ENCODE data around the gene NUP35. TPM values are rescaled to one million over a fixed set of nuclear protein-coding genes. Genes with fewer than 3 reads are reported as not detected.

The NUP35 gene
- total and polyA plus RNA-seq, 2 of the 8 experiments (the other 6 are each of a cell fraction or from before 2014, with no cell fraction given), result 30.7 to 48.7 TPM

DNA sequence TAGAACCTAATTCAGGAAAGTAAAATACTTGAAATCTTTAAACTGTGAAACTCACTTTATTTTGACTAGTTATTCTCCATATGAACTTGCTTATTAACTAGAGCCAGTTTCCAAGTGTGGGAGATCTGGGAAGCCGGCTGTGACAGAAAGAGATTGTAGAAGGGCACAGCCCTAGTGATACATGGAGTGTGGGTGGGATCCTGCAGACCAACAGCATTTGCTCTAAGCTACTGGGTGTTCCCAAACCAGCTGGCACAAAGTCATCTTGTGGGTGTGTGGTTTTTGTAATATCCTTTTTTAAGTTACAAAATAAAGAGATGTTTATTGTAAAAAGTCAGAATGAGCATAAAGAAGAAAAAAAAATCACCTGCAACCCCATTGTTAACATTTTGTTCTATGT is 42.3 kb upstream of the NUP35 start:
- 96% methylated on average over 1 of the region's 1 CpG; no CpG with 5 or more reads in 1 of the 2 experiments for WGBS, 2 experiments (ENCODE audit: extremely low coverage in 1 of 2, insufficient coverage in 1 of 2, insufficient read length in 1 of 2, insufficient replicate concordance in 2 of 2, low coverage in 1 of 2, low lambda C conversion rate in 2 of 2, missing lambda C conversion rate in 1 of 2)
- FAIRE-seq, result no peak

More for the DNA sequence above, 42.3 kb upstream of the NUP35 start:
- no peak overlapping the region for H2AK5ac ChIP-seq (ENCODE audit: low read depth, low read length)
- H4K91ac ChIP-seq (replicated peaks; ENCODE audit: insufficient read length, low read length), result no peak overlapping the region
- no peak overlapping the region for H2BK12ac ChIP-seq (ENCODE audit: low read depth, low read length)
- no peaks in the 10 kb centered on the region for H3K79me1 ChIP-seq (ENCODE audit: low read depth, low read length)
- H3K23me2 ChIP-seq (ENCODE audit: low read depth, low read length), result peaks cover 6% of the 10 kb centered on the region
- H3K9ac ChIP-seq (replicated peaks in 1 of 4; ENCODE audit: extremely low read depth in 1 of 4, low read depth in 3 of 4, low read length in 3 of 4), result no peak overlapping the region
- H3K79me2 ChIP-seq (ENCODE audit: control insufficient read depth in 1 of 2, insufficient read depth in 2 of 2, low read length in 2 of 2), result no peaks in the 10 kb centered on the region
- no peak overlapping the region for H2BK15ac ChIP-seq (ENCODE audit: low read length)
- H4K5ac ChIP-seq (ENCODE audit: insufficient read length, low read depth, low read length), result no peak overlapping the region
- no peak overlapping the region for H2BK20ac ChIP-seq (ENCODE audit: low read length)
- no peak overlapping the region for H3K4me2 ChIP-seq (ENCODE audit: insufficient read depth in 1 of 2, low read depth in 2 of 2, low read length in 2 of 2)
- TF ChIP-seq BCL11A (IDR thresholded peaks at IDR 0.05; ENCODE audit: low read depth in 2 of 2, low read length in 2 of 2) (no peak), CBX5 (IDR thresholded peaks at IDR 0.05; ENCODE audit: low read depth, low read length) (no peak), RAD21 (IDR thresholded peaks at IDR 0.05 in 1 of 2, conservative IDR thresholded peaks at IDR 0.05 in 1 of 2; ENCODE audit: low read depth in 2 of 2, low read length in 2 of 2) (no peak)
- TF ChIP-seq, protein P1, sequence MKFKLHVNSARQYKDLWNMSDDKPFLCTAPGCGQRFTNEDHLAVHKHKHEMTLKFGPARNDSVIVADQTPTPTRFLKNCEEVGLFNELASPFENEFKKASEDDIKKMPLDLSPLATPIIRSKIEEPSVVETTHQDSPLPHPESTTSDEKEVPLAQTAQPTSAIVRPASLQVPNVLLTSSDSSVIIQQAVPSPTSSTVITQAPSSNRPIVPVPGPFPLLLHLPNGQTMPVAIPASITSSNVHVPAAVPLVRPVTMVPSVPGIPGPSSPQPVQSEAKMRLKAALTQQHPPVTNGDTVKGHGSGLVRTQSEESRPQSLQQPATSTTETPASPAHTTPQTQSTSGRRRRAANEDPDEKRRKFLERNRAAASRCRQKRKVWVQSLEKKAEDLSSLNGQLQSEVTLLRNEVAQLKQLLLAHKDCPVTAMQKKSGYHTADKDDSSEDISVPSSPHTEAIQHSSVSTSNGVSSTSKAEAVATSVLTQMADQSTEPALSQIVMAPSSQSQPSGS (IDR thresholded peaks at IDR 0.05; ENCODE audit: low read length), result no peak
- H3K4ac ChIP-seq (replicated peaks; ENCODE audit: insufficient read length, low read depth, low read length), result no peak overlapping the region
- no peak overlapping the region for H3K56ac ChIP-seq (replicated peaks; ENCODE audit: insufficient read length, low read depth, low read length)
- POLR2A ChIA-PET (ENCODE audit: partially characterized antibody), result no interaction called here
- peaks cover 0 to 10% (median 4%) of the 10 kb centered on the region in 4 experiments; a peak in 5 of 7 replicates for H3K4me1 ChIP-seq (replicated peaks in 1 of 4; ENCODE audit: control insufficient read depth in 3 of 4, insufficient read depth in 4 of 4, low read length in 3 of 4)
- no peak overlapping the region for H3K4me3 ChIP-seq (ENCODE audit: extremely low read depth in 1 of 4, insufficient read depth in 2 of 4, low read depth in 3 of 4, low read length in 4 of 4)
- DNase-seq (ENCODE audit: low read depth in 1 of 2, low spot score in 2 of 2), result no peak
- no peak overlapping the region for H3K18ac ChIP-seq (ENCODE audit: extremely low read depth, low read length)
- no peak overlapping the region for H4K8ac ChIP-seq (ENCODE audit: extremely low read depth, insufficient read depth, low read length)
- no peak overlapping the region for H2BK120ac ChIP-seq (replicated peaks; ENCODE audit: low read depth, low read length)
- no peaks in the 10 kb centered on the region for H4K20me1 ChIP-seq (replicated peaks in 1 of 2; ENCODE audit: control insufficient read depth in 1 of 2, insufficient read depth in 2 of 2, low read length in 2 of 2)
- no peak overlapping the region for H3K27ac ChIP-seq (ENCODE audit: low read depth, low read length)
- no peaks in the 10 kb centered on the region for H3K27me3 ChIP-seq (replicated peaks in 1 of 4; ENCODE audit: control insufficient read depth in 3 of 4, extremely low read depth in 1 of 4, insufficient read depth in 3 of 4, low read length in 3 of 4)
- no peak overlapping the region for H2BK5ac ChIP-seq (ENCODE audit: low read depth, low read length)
- H3K14ac ChIP-seq (ENCODE audit: insufficient read length), result no peak overlapping the region
- CTCF ChIA-PET (ENCODE audit: partially characterized antibody), result interaction anchor here (1.0 to 4.7 kb wide), 3 partner anchors 12 to 212 kb away, joined by 3 to 30 read pairs (median 3); no protein-coding TSS in a partner anchor
- H3K9me3 ChIP-seq (ENCODE audit: insufficient read depth in 2 of 2, low read depth in 1 of 2, low read length in 1 of 2), result no peaks in the 10 kb centered on the region
- no peak overlapping the region for H3K23ac ChIP-seq (ENCODE audit: insufficient read length)
- H3K36me3 ChIP-seq (ENCODE audit: control insufficient read depth in 2 of 4, insufficient read depth in 4 of 4, low read length in 3 of 4), result no peaks in the 10 kb centered on the region
- no peak overlapping the region for H2AFZ ChIP-seq (ENCODE audit: low read length)

All from H1 (cell line).